ENCODE data around the gene TMEM161A. TPM values are rescaled to one million over a fixed set of nuclear protein-coding genes. Genes with fewer than 3 reads are reported as not detected.

Gene TMEM161A
- total RNA-seq, 1 experiment from 2014 or later, result 76.0 TPM

GRCh38 chr19:19081642-19082151, 56.6 kb downstream of the TMEM161A start:
- H3K36me3 ChIP-seq (ENCODE audit: control insufficient read depth in 1 of 2, insufficient read depth in 2 of 2, low read length in 2 of 2), result no peaks in the 10 kb centered on the region
- no peaks in the 10 kb centered on the region for H3K79me2 ChIP-seq (ENCODE audit: insufficient read depth, low read length)
- no peaks in the 10 kb centered on the region for H3K9me3 ChIP-seq (ENCODE audit: control insufficient read depth in 1 of 2, insufficient read depth in 1 of 2, low read depth in 1 of 2, low read length in 2 of 2)
- RAD21 ChIA-PET (ENCODE audit: low non-redundant PET in 1 of 2, low total read pairs in 2 of 2, uncharacterized antibody in 2 of 2, unreplicated experiment in 2 of 2), result no interaction called here
- TF ChIP-seq SRF (IDR thresholded peaks at IDR 0.05; ENCODE audit: low read depth), result no peak
- no peak for TF ChIP-seq SIN3A (IDR thresholded peaks at IDR 0.05; ENCODE audit: low read depth)
- no peak for TF ChIP-seq YY1 (IDR thresholded peaks at IDR 0.05; ENCODE audit: extremely low read depth, insufficient replicate concordance, low read depth, low read length)
- TF ChIP-seq EGR1 (IDR thresholded peaks at IDR 0.05; ENCODE audit: low read depth), result no peak
- DNase-seq (ENCODE audit: low read depth, low spot score), result no peak
- POLR2A ChIA-PET, result no interaction called here
- no peak overlapping the region for H3K4me2 ChIP-seq (ENCODE audit: low read length)
- no peak overlapping the region for H2AFZ ChIP-seq (ENCODE audit: low read depth, low read length, poor library complexity, severe bottlenecking)
- H3K27ac ChIP-seq (ENCODE audit: low read depth, low read length), result no peak overlapping the region
- H3K27me3 ChIP-seq (ENCODE audit: insufficient read depth, low read length), result no peaks in the 10 kb centered on the region
- no peak for ATAC-seq
- H3K4me3 ChIP-seq (replicated peaks in 1 of 2; ENCODE audit: low read depth in 1 of 2, low read length in 2 of 2), result no peak overlapping the region
- intact Hi-C loops (cut with micrococcal nuclease), result no loop called here
- no peaks in the 10 kb centered on the region for H3K9me2 ChIP-seq (ENCODE audit: insufficient read depth)
- no TSS peak for BruUV-seq (replicated peaks)
- CTCF ChIA-PET, result no interaction called here
- no peak overlapping the region for H3K9ac ChIP-seq (ENCODE audit: low read length)
- H4K20me1 ChIP-seq (ENCODE audit: insufficient read depth), result no peaks in the 10 kb centered on the region
- no peaks in the 10 kb centered on the region for H3K4me1 ChIP-seq (ENCODE audit: control insufficient read depth in 1 of 2, insufficient read depth in 2 of 2, low read length in 2 of 2)

GRCh38 chr19:19079571-19079970, 58.7 kb downstream of the TMEM161A start:
- Histone ChIP-seq H3K4me1 (ENCODE audit: control insufficient read depth in 1 of 2, insufficient read depth in 2 of 2, low read length in 2 of 2) (no peaks in the 10 kb centered on the region), H3K9ac (ENCODE audit: low read length) (no peak overlapping the region), H3K27ac (ENCODE audit: low read depth, low read length) (no peak overlapping the region), H3K9me2 (ENCODE audit: insufficient read depth) (no peaks in the 10 kb centered on the region), H3K79me2 (ENCODE audit: insufficient read depth, low read length) (no peaks in the 10 kb centered on the region), H3K36me3 (ENCODE audit: control insufficient read depth in 1 of 2, insufficient read depth in 2 of 2, low read length in 2 of 2) (no peaks in the 10 kb centered on the region), H3K4me3 (replicated peaks in 1 of 2; ENCODE audit: low read depth in 1 of 2, low read length in 2 of 2) (no peak overlapping the region), H2AFZ (ENCODE audit: low read depth, low read length, poor library complexity, severe bottlenecking) (no peak overlapping the region), H4K20me1 (ENCODE audit: insufficient read depth) (no peaks in the 10 kb centered on the region), H3K4me2 (ENCODE audit: low read length) (no peak overlapping the region), H3K27me3 (ENCODE audit: insufficient read depth, low read length) (no peaks in the 10 kb centered on the region), H3K9me3 (ENCODE audit: control insufficient read depth in 1 of 2, insufficient read depth in 1 of 2, low read depth in 1 of 2, low read length in 2 of 2) (no peaks in the 10 kb centered on the region)
- ATAC-seq (no peak), DNase-seq (ENCODE audit: low read depth, low spot score) (no peak)
- TF ChIP-seq CEBPB (IDR thresholded peaks at IDR 0.05; ENCODE audit: low read depth) (no peak), SIN3A (IDR thresholded peaks at IDR 0.05; ENCODE audit: low read depth) (no peak), TCF7L2 (IDR thresholded peaks at IDR 0.05; ENCODE audit: borderline replicate concordance, extremely low read depth, insufficient read depth, insufficient read length) (no peak)
- ChIA-PET RAD21 (ENCODE audit: low non-redundant PET in 1 of 2, low total read pairs in 2 of 2, uncharacterized antibody in 2 of 2, unreplicated experiment in 2 of 2) (no interaction called here), POLR2A (no interaction called here), CTCF (no interaction called here)
- intact Hi-C loops (cut with micrococcal nuclease), result no loop called here
- BruUV-seq (replicated peaks), result no TSS peak
